Loucy (cell line): ENCODE results near the gene DUSP12.
A peak's percentile ranks its signal among the peaks of the same experiment; 100 is the strongest.

ENCODE experiments used
- H2AFZ ChIP-seq: fragments of 200-600 bp; sonication (generic); 2 replicates; pipeline ENCODE4 v1.6.0; 2016; ENCODE audit warnings: antibody characterized with exemption, mild to moderate bottlenecking, low read length, moderate library complexity
- H3F3A ChIP-seq: fragments of 200-600 bp; 2 replicates; pipeline ENCODE4 v1.6.0; 2016; ENCODE audit warnings: antibody characterized with exemption, low read depth, mild to moderate bottlenecking
- H3K27me3 ChIP-seq: fragments of 200-600 bp; sonication (generic); 2 replicates; pipeline ENCODE4 v1.6.1; 2014; ENCODE audit warnings: low read length, mild to moderate bottlenecking; ENCODE audit not compliant: insufficient read depth, poor library complexity, severe bottlenecking
- H3K36me3 ChIP-seq: fragments of 200-600 bp; sonication (generic); 2 replicates; pipeline ENCODE4 v1.6.1; 2016; ENCODE audit warnings: low read length; ENCODE audit not compliant: insufficient read depth
- H3K4me1 ChIP-seq: fragments of 200-600 bp; sonication (generic); 2 replicates; pipeline ENCODE4 v1.5.1; 2014; ENCODE audit warnings: low read length, mild to moderate bottlenecking; ENCODE audit not compliant: insufficient read depth, poor library complexity, severe bottlenecking
- H3K4me2 ChIP-seq: fragments of 200-600 bp; sonication (generic); 2 replicates; pipeline ENCODE4 v1.6.0; 2014; ENCODE audit warnings: antibody characterized with exemption, low read length, low read depth, mild to moderate bottlenecking; ENCODE audit not compliant: poor library complexity, severe bottlenecking
- H3K4me3 ChIP-seq: fragments of 200-600 bp; sonication (generic); 2 replicates; pipeline ENCODE4 v1.5.1; 2014; ENCODE audit warnings: low read length, mild to moderate bottlenecking, mixed read lengths; ENCODE audit not compliant: poor library complexity, severe bottlenecking
- H3K79me2 ChIP-seq: fragments of 200-600 bp; sonication (generic); 2 replicates; pipeline ENCODE4 v1.6.1; 2014; ENCODE audit warnings: low read length; ENCODE audit not compliant: insufficient read depth
- H3K9ac ChIP-seq: fragments of 200-600 bp; sonication (generic); 2 replicates; pipeline ENCODE4 v1.6.0; 2014; ENCODE audit warnings: mild to moderate bottlenecking, low read depth, low read length, moderate library complexity; ENCODE audit not compliant: poor library complexity, severe bottlenecking
- H3K9me2 ChIP-seq: fragments of 200-600 bp; sonication (generic); replicated peaks from 2 replicates; pipeline ENCODE4 v1.6.1; 2016; ENCODE audit warnings: low read depth, low read length, mixed read lengths
- H3K9me3 ChIP-seq: fragments of 200-600 bp; sonication (generic); 2 replicates; pipeline ENCODE4 v1.6.1; 2014; ENCODE audit warnings: mild to moderate bottlenecking, antibody characterized with exemption, low read length, low read depth; ENCODE audit not compliant: insufficient read depth
- H4K20me1 ChIP-seq: fragments of 200-600 bp; sonication (generic); 2 replicates; pipeline ENCODE4 v1.6.0; 2014; ENCODE audit warnings: antibody characterized with exemption, low read length, mild to moderate bottlenecking; ENCODE audit not compliant: insufficient read depth, poor library complexity, severe bottlenecking
- EZH2phosphoT487 ChIP-seq: fragments of 200-600 bp; IDR thresholded peaks from 2 replicates; pipeline ENCODE4 v1.6.1; 2018; ENCODE audit warnings: antibody characterized with exemption, mild to moderate bottlenecking, moderate library complexity, borderline replicate concordance
- TF ChIP-seq, protein P1 (sequence below): fragments of 200-600 bp; sonication (generic); conservative IDR thresholded peaks from 2 replicates; pipeline ENCODE4 v1.5.1; 2014; ENCODE audit warnings: mild to moderate bottlenecking, antibody characterized with exemption, low read length

Gene DUSP12

DNA sequence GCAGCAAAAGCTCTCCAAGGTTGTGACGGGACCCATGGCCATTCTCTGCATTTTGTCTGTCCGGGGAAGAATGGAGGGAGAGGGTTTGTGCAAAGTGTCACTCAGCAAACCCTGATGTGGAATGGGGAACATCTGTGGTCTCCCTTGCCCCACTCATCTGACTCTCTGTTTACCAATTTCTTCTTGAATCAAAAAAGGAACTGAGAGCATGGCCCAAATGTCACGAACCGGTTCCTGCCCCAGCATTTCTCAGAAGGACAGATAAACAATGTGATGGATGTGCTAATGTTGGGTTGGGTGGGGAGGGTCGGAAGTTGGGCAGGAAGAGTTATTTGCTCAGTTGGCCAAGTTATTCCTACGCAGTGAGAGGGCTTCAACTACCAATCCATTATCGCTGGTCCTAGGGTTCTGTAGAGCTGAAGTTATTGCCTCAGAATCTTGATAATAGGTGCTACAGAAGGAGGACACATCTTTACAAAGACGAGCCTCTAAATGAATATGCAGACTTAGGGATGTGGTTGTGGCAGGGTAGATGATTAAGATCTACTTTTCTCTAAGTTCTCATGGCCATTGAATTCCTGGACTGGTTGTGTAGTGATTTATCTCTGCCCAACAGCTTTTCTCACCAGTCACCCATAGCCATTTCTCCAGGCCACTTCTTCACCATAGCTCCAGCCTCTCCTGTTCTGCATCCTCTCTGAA lies 9.6 kb upstream of the DUSP12 start:
- H4K20me1 ChIP-seq: no peaks in the 10 kb centered on the region
- no peak overlapping the region for H3K9ac ChIP-seq
- H3K9me2 ChIP-seq: no peaks in the 10 kb centered on the region
- TF ChIP-seq EZH2phosphoT487: no peak
- TF ChIP-seq, protein P1, sequence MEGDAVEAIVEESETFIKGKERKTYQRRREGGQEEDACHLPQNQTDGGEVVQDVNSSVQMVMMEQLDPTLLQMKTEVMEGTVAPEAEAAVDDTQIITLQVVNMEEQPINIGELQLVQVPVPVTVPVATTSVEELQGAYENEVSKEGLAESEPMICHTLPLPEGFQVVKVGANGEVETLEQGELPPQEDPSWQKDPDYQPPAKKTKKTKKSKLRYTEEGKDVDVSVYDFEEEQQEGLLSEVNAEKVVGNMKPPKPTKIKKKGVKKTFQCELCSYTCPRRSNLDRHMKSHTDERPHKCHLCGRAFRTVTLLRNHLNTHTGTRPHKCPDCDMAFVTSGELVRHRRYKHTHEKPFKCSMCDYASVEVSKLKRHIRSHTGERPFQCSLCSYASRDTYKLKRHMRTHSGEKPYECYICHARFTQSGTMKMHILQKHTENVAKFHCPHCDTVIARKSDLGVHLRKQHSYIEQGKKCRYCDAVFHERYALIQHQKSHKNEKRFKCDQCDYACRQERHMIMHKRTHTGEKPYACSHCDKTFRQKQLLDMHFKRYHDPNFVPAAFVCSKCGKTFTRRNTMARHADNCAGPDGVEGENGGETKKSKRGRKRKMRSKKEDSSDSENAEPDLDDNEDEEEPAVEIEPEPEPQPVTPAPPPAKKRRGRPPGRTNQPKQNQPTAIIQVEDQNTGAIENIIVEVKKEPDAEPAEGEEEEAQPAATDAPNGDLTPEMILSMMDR: no peak
- no peak overlapping the region for H3K4me2 ChIP-seq
- H3K4me1 ChIP-seq: peaks cover 3% of the 10 kb centered on the region
- no peaks in the 10 kb centered on the region for H3K9me3 ChIP-seq
- no peak overlapping the region for H2AFZ ChIP-seq
- H3K79me2 ChIP-seq: no peaks in the 10 kb centered on the region
- H3K27me3 ChIP-seq: no peaks in the 10 kb centered on the region
- no peak overlapping the region for H3K4me3 ChIP-seq
- no peaks in the 10 kb centered on the region for H3F3A ChIP-seq
- H3K36me3 ChIP-seq: no peaks in the 10 kb centered on the region

DNA sequence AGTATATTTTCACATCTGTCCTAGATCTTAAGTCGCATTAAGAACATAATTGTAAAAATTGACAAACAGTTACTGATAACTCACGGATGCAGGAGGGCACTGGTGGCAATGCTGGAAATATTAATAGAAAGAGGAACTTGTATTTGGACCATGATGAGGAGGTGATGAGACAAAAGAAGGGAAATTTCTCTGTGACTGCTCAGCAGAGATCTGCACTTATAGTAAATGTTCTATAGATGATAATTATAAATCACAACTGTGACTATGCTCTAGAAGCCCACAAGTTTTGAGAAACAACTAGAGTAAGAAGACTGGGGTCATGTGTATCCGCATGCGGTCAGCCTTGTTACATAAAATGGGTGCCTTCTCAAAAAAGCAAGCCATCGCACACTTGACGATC lies 8.7 kb upstream of the DUSP12 start:
- H3K4me3 ChIP-seq: no peak overlapping the region
- H3K27me3 ChIP-seq: no peaks in the 10 kb centered on the region
- no peaks in the 10 kb centered on the region for H3K9me2 ChIP-seq
- H3K36me3 ChIP-seq: no peaks in the 10 kb centered on the region
- no peaks in the 10 kb centered on the region for H4K20me1 ChIP-seq
- H3K79me2 ChIP-seq: no peaks in the 10 kb centered on the region
- H3K4me1 ChIP-seq: peaks cover 3% of the 10 kb centered on the region
- no peak overlapping the region for H3K9ac ChIP-seq
- H3K9me3 ChIP-seq: no peaks in the 10 kb centered on the region
- no peaks in the 10 kb centered on the region for H3F3A ChIP-seq
- H2AFZ ChIP-seq: peak overlapping the region; percentile 25; the same call in 1 of the 2 replicates
- TF ChIP-seq, protein P1: no peak
- no peak for TF ChIP-seq EZH2phosphoT487
- H3K4me2 ChIP-seq: peak overlapping the region; percentile 5

DNA sequence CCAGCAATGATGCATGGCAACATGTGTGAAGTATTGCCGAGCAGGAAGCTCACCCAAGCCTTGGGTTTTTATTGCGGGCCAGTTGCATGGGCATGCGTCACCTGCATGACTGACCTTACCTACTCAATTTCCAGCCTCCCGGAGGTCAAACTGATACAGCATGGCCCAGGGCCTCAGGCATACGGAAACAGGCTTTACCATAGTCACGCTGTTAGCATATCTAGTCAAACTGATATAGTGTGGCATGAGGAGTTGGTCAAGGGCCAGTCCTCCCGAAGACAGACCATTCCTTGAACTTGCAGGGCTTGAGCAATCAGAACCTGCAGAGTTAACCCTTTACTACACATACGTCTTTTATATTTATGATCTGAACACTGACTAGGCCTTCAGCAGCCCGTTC lies 6.4 kb upstream of the DUSP12 start:
- H3F3A ChIP-seq: no peaks in the 10 kb centered on the region
- H3K27me3 ChIP-seq: no peaks in the 10 kb centered on the region
- H3K36me3 ChIP-seq: no peaks in the 10 kb centered on the region
- no peak overlapping the region for H2AFZ ChIP-seq
- H3K4me1 ChIP-seq: peaks cover 3% of the 10 kb centered on the region
- H4K20me1 ChIP-seq: no peaks in the 10 kb centered on the region
- H3K9me3 ChIP-seq: no peaks in the 10 kb centered on the region
- no peak overlapping the region for H3K4me3 ChIP-seq
- H3K9me2 ChIP-seq: no peaks in the 10 kb centered on the region
- TF ChIP-seq EZH2phosphoT487: no peak
- TF ChIP-seq, protein P1: no peak
- H3K9ac ChIP-seq: no peak overlapping the region
- H3K4me2 ChIP-seq: no peak overlapping the region
- no peaks in the 10 kb centered on the region for H3K79me2 ChIP-seq
